Panc1 (cell line): ENCODE data around the gene RNU7-1. TPM values are rescaled to one million over a fixed set of nuclear protein-coding genes. Genes with fewer than 3 reads are reported as not detected.
"Not testable (repeated sequence)": the region's sequence is repeated elsewhere in the genome, so short reads cannot be mapped to it uniquely, and the experiment has no call there.

ENCODE experiments used
- ATAC-seq: fragments of 200-7000 bp; cut with Tn5 transposase; 2 replicates; pipeline ENCODE4 v1.9.1; 2020; ENCODE audit warnings: mild to moderate bottlenecking, moderate library complexity
- BruUV-seq: library from RNA; stranded (reverse); fragments of 400-500 nt; replicated peaks from 2 replicates; lab custom pipeline; 2021; lab: Mats Ljungman, UMichigan
- CTCF ChIA-PET: fragments of 300-600 bp; sonication (Branson Sonifier 250); formaldehyde crosslinking; loops from one replicate; lab custom pipeline; 2022; ENCODE audit warnings: antibody characterized with exemption; lab: Charles Lee
- POLR2A ChIA-PET: fragments of 300-600 bp; sonication (Branson Sonifier 250); formaldehyde crosslinking; loops from one replicate; lab custom pipeline; 2022; ENCODE audit warnings: antibody characterized with exemption; lab: Charles Lee
- DNase-seq: peaks from one replicate; pipeline ENCODE4 v3.0.0-alpha.2; 2010; ENCODE audit warnings: low read depth, low spot score
- H3K27ac ChIP-seq: 2 replicates; pipeline ENCODE4 v1.5.1; 2011; ENCODE audit warnings: mild to moderate bottlenecking, low read length, inconsistent platforms
- H3K27me3 ChIP-seq: fragments of 200-500 bp; sonication (Bioruptor generic); 2 replicates; pipeline ENCODE4 v1.6.0; 2014; ENCODE audit warnings: low read length, inconsistent platforms; ENCODE audit not compliant: control insufficient read depth, insufficient read depth
- H3K36me3 ChIP-seq: fragments of 200-500 bp; sonication (Bioruptor generic); 2 replicates; pipeline ENCODE4 v1.5.1; 2014; ENCODE audit warnings: inconsistent platforms, mild to moderate bottlenecking, low read length, moderate library complexity; ENCODE audit not compliant: control insufficient read depth, insufficient read depth
- H3K4me1 ChIP-seq: 2 replicates; pipeline ENCODE4 v1.5.1; 2011; ENCODE audit warnings: inconsistent platforms, mild to moderate bottlenecking, low read length, moderate library complexity; ENCODE audit not compliant: control insufficient read depth, insufficient read depth
- H3K4me3 ChIP-seq, 2 experiments: 2 replicates each; pipeline ENCODE4 v1.5.1; 2011 to 2012; ENCODE audit warnings: low read depth in 2 of 2, low read length in 2 of 2, mild to moderate bottlenecking in 2 of 2, inconsistent platforms in 1 of 2, moderate library complexity in 1 of 2
- H3K9me3 ChIP-seq: fragments of 200-500 bp; sonication (Bioruptor generic); 2 replicates; pipeline ENCODE4 v1.5.1; 2014; ENCODE audit warnings: low read depth, mild to moderate bottlenecking, inconsistent platforms, low read length, moderate library complexity; ENCODE audit not compliant: control insufficient read depth, insufficient read depth
- POLR2AphosphoS5 ChIP-seq: IDR thresholded peaks from 2 replicates; pipeline ENCODE4 v1.6.1; 2012; ENCODE audit warnings: mild to moderate bottlenecking, low read depth, low read length, moderate library complexity
- SIN3A ChIP-seq: IDR thresholded peaks from 2 replicates; pipeline ENCODE4 v1.6.1; 2012; ENCODE audit warnings: low read depth, mild to moderate bottlenecking, low read length, moderate library complexity, borderline replicate concordance; ENCODE audit not compliant: insufficient read depth
- TCF7L2 ChIP-seq: IDR thresholded peaks from 2 replicates; pipeline ENCODE4 v1.6.1; 2011; ENCODE audit warnings: mild to moderate bottlenecking, low read depth, low read length, inconsistent platforms
- in situ Hi-C: cut with HindIII; loops from 2 replicates; pipeline ENCODE4 v1.10.0; 2016; ENCODE audit warnings: low sequenced_read_pairs, low pct_unique_long_range_greater_than_20kb
- intact Hi-C: fragments of 100-400 bp; cut with micrococcal nuclease; formaldehyde crosslinking; loops from one replicate; pipeline ENCODE4 v1.10.0; 2022; ENCODE audit not compliant: unreplicated experiment
- total RNA-seq: library from RNA; stranded (reverse); gene quantifications from one replicate; pipeline ENCODE4 v1.2.1, GENCODE V29; 2021; ENCODE audit not compliant: unreplicated experiment
- TF ChIP-seq, protein P1 (sequence below), 2 experiments: IDR thresholded peaks; 2 replicates each; pipeline ENCODE4 v1.6.1; 2011 to 2012; ENCODE audit warnings: low read depth in 2 of 2, control low read depth in 1 of 2, low read length in 1 of 2, mild to moderate bottlenecking in 1 of 2, moderate library complexity in 1 of 2; ENCODE audit not compliant: insufficient read depth in 1 of 2
- TF ChIP-seq, protein P2 (sequence below): fragments of 450-650 bp; IDR thresholded peaks from 2 replicates; pipeline ENCODE4 v1.5.1; 2017; ENCODE audit warnings: mild to moderate bottlenecking

Gene RNU7-1
- total RNA-seq, 1 experiment from 2014 or later, result not detected

- H3K4me3 ChIP-seq, DNase-seq, H3K27me3 ChIP-seq, ATAC-seq, in situ Hi-C loops, H3K27ac ChIP-seq, BruUV-seq, intact Hi-C loops, CTCF ChIA-PET, H3K4me1 ChIP-seq, H3K9me3 ChIP-seq, H3K36me3 ChIP-seq: not testable (repeated sequence)
- POLR2A ChIA-PET, result interaction anchor here (0.6 kb wide), 1 partner anchor 61 kb away, joined by 7 read pairs; no protein-coding TSS in a partner anchor
Measured at GRCh38 chr12:6908141-6908540, 35.5 kb upstream of the RNU7-1 start.

- Histone ChIP-seq H3K36me3 (no peaks in the 10 kb centered on the region), H3K27ac (no peak overlapping the region), H3K27me3 (no peaks in the 10 kb centered on the region), H3K9me3 (no peaks in the 10 kb centered on the region), H3K4me1 (peaks cover 4% of the 10 kb centered on the region; the same call in 1 of the 2 replicates), H3K4me3 (no peak overlapping the region)
- ATAC-seq, result no peak
- intact Hi-C loops (no loop called here), in situ Hi-C loops (no loop called here)
- TF ChIP-seq, protein P1, sequence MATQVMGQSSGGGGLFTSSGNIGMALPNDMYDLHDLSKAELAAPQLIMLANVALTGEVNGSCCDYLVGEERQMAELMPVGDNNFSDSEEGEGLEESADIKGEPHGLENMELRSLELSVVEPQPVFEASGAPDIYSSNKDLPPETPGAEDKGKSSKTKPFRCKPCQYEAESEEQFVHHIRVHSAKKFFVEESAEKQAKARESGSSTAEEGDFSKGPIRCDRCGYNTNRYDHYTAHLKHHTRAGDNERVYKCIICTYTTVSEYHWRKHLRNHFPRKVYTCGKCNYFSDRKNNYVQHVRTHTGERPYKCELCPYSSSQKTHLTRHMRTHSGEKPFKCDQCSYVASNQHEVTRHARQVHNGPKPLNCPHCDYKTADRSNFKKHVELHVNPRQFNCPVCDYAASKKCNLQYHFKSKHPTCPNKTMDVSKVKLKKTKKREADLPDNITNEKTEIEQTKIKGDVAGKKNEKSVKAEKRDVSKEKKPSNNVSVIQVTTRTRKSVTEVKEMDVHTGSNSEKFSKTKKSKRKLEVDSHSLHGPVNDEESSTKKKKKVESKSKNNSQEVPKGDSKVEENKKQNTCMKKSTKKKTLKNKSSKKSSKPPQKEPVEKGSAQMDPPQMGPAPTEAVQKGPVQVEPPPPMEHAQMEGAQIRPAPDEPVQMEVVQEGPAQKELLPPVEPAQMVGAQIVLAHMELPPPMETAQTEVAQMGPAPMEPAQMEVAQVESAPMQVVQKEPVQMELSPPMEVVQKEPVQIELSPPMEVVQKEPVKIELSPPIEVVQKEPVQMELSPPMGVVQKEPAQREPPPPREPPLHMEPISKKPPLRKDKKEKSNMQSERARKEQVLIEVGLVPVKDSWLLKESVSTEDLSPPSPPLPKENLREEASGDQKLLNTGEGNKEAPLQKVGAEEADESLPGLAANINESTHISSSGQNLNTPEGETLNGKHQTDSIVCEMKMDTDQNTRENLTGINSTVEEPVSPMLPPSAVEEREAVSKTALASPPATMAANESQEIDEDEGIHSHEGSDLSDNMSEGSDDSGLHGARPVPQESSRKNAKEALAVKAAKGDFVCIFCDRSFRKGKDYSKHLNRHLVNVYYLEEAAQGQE (IDR thresholded peaks at IDR 0.05; ENCODE audit: insufficient read depth in 1 of 2, low read depth in 2 of 2, low read length in 1 of 2), result no peak
- TF ChIP-seq POLR2AphosphoS5, result no peak
- no peak for TF ChIP-seq TCF7L2
- TF ChIP-seq, protein P2, sequence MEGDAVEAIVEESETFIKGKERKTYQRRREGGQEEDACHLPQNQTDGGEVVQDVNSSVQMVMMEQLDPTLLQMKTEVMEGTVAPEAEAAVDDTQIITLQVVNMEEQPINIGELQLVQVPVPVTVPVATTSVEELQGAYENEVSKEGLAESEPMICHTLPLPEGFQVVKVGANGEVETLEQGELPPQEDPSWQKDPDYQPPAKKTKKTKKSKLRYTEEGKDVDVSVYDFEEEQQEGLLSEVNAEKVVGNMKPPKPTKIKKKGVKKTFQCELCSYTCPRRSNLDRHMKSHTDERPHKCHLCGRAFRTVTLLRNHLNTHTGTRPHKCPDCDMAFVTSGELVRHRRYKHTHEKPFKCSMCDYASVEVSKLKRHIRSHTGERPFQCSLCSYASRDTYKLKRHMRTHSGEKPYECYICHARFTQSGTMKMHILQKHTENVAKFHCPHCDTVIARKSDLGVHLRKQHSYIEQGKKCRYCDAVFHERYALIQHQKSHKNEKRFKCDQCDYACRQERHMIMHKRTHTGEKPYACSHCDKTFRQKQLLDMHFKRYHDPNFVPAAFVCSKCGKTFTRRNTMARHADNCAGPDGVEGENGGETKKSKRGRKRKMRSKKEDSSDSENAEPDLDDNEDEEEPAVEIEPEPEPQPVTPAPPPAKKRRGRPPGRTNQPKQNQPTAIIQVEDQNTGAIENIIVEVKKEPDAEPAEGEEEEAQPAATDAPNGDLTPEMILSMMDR, result no peak
- no peak for TF ChIP-seq SIN3A
- no TSS peak for BruUV-seq
- POLR2A ChIA-PET, result interaction anchor here (0.7 kb wide), 1 partner anchor 61 kb away, joined by 4 read pairs; no protein-coding TSS in a partner anchor
- CTCF ChIA-PET, result no interaction called here
- DNase-seq, result no peak
Measured at GRCh38 chr12:6909421-6910145, 34.0 kb upstream of the RNU7-1 start.
